HG03135 (cell line): ENCODE results near the gene RAPGEF3.

Experiments used
- ATAC-seq: cut with Tn5 transposase; IDR thresholded peaks from one replicate; pipeline ENCODE4 v1.9.1; 2021; ENCODE audit warnings: mild to moderate bottlenecking, moderate library complexity; ENCODE audit not compliant: unreplicated experiment

RAPGEF3 gene

GRCh38 chr12:47745485-47746041 lies 13.1 kb downstream of the RAPGEF3 start:
- ATAC-seq: no peak

GRCh38 chr12:47744778-47745436 lies 13.8 kb downstream of the RAPGEF3 start:
- no peak for ATAC-seq

GRCh38 chr12:47744005-47744651 lies 14.6 kb downstream of the RAPGEF3 start:
- ATAC-seq: no peak

- no peak for ATAC-seq
Observed at GRCh38 chr12:47743311-47743860, 15.3 kb downstream of the RAPGEF3 start.

- no peak for ATAC-seq
Observed at GRCh38 chr12:47742253-47742825, 16.3 kb downstream of the RAPGEF3 start.

GRCh38 chr12:47741340-47741703 lies 17.4 kb downstream of the RAPGEF3 start:
- no peak for ATAC-seq

GRCh38 chr12:47740606-47741339 lies 17.9 kb downstream of the RAPGEF3 start:
- peak; percentile 48 for ATAC-seq

- ATAC-seq: peak; percentile 66
Observed at GRCh38 chr12:47739979-47740378, 18.7 kb downstream of the RAPGEF3 start.

GRCh38 chr12:47739297-47739696 lies 19.4 kb downstream of the RAPGEF3 start:
- ATAC-seq: no peak

GRCh38 chr12:47737936-47738594 lies 20.6 kb downstream of the RAPGEF3 start:
- no peak for ATAC-seq

- no peak for ATAC-seq
Observed at GRCh38 chr12:47736877-47737676, 21.6 kb downstream of the RAPGEF3 start.

- ATAC-seq: no peak
Observed at GRCh38 chr12:47736216-47736615, 22.5 kb downstream of the RAPGEF3 start.

GRCh38 chr12:47735649-47736048 lies 23.0 kb downstream of the RAPGEF3 start:
- no peak for ATAC-seq

GRCh38 chr12:47734725-47735480 lies 23.8 kb downstream of the RAPGEF3 start:
- ATAC-seq: no peak

- no peak for ATAC-seq
Observed at GRCh38 chr12:47733142-47733541, 25.5 kb downstream of the RAPGEF3 start.

- ATAC-seq: no peak
Observed at GRCh38 chr12:47732504-47732903, 26.2 kb downstream of the RAPGEF3 start.

- no peak for ATAC-seq
Observed at GRCh38 chr12:47731723-47732122, 27.0 kb downstream of the RAPGEF3 start.

GRCh38 chr12:47730341-47730744 lies 28.3 kb downstream of the RAPGEF3 start:
- ATAC-seq: no peak

- ATAC-seq: no peak
Observed at GRCh38 chr12:47729233-47729632, 29.4 kb downstream of the RAPGEF3 start.
